MCF 10A (cell line): ENCODE results near the gene DPM3. TPM values are rescaled to one million over a fixed set of nuclear protein-coding genes. Genes with fewer than 3 reads are reported as not detected.

Experiments
- BruUV-seq: library from RNA; stranded (reverse); fragments of 400-500 nt; replicated peaks from 2 replicates; lab custom pipeline; 2021; lab: Mats Ljungman, UMichigan
- CTCF ChIA-PET: fragments of 300-600 bp; sonication (Branson Sonifier 250); formaldehyde crosslinking; extraction: SDS; loops from one replicate; lab custom pipeline; 2021; ENCODE audit warnings: antibody characterized with exemption, inconsistent platforms; lab: Yijun Ruan, JAX
- POLR2A ChIA-PET: fragments of 300-600, 350-650 bp; sonication (Branson Sonifier 250); formaldehyde crosslinking; extraction: SDS; loops from one replicate; lab custom pipeline; 2020; ENCODE audit warnings: antibody characterized with exemption, inconsistent platforms; lab: Yijun Ruan, JAX
- DNase-seq: peaks from one replicate; pipeline ENCODE4 v3.0.0-alpha.2; 2018; ENCODE audit not compliant: unreplicated experiment
- H3K27ac Mint-ChIP-seq: one replicate; pipeline ENCODE4 v1.8.0; 2022; ENCODE audit warnings: mild to moderate bottlenecking, low read depth, mixed read lengths; ENCODE audit not compliant: unreplicated experiment
- H3K27me3 Mint-ChIP-seq: one replicate; pipeline ENCODE4 v1.8.0; 2022; ENCODE audit warnings: mixed read lengths; ENCODE audit not compliant: insufficient read depth, unreplicated experiment
- H3K36me3 Mint-ChIP-seq: one replicate; pipeline ENCODE4 v1.8.0; 2022; ENCODE audit warnings: mild to moderate bottlenecking, moderate library complexity, mixed read lengths; ENCODE audit not compliant: insufficient read depth, unreplicated experiment
- H3K4me1 Mint-ChIP-seq: one replicate; pipeline ENCODE4 v1.8.0; 2022; ENCODE audit warnings: mixed read lengths; ENCODE audit not compliant: insufficient read depth, unreplicated experiment
- H3K4me3 Mint-ChIP-seq: one replicate; pipeline ENCODE4 v1.8.0; 2022; ENCODE audit warnings: mild to moderate bottlenecking, moderate library complexity, mixed read lengths; ENCODE audit not compliant: unreplicated experiment
- H3K9me3 Mint-ChIP-seq: one replicate; pipeline ENCODE4 v1.8.0; 2022; ENCODE audit warnings: mixed read lengths; ENCODE audit not compliant: unreplicated experiment
- intact Hi-C: fragments of 100-400 bp; cut with micrococcal nuclease; formaldehyde crosslinking; loops from 2 replicates; pipeline ENCODE4 v1.14.1; 2022
- total RNA-seq: library from RNA; stranded (reverse); gene quantifications from 2 replicates; pipeline ENCODE4 v1.2.3, GENCODE V29; 2022
- TF ChIP-seq, protein P1 (sequence below): fragments of 200-600 bp; IDR thresholded peaks from one replicate; pipeline ENCODE4 v1.8.0; 2022; ENCODE audit warnings: antibody characterized with exemption, mild to moderate bottlenecking; ENCODE audit not compliant: unreplicated experiment

The DPM3 gene
- total RNA-seq, 1 experiment from 2014 or later = 86.4 TPM

DNA sequence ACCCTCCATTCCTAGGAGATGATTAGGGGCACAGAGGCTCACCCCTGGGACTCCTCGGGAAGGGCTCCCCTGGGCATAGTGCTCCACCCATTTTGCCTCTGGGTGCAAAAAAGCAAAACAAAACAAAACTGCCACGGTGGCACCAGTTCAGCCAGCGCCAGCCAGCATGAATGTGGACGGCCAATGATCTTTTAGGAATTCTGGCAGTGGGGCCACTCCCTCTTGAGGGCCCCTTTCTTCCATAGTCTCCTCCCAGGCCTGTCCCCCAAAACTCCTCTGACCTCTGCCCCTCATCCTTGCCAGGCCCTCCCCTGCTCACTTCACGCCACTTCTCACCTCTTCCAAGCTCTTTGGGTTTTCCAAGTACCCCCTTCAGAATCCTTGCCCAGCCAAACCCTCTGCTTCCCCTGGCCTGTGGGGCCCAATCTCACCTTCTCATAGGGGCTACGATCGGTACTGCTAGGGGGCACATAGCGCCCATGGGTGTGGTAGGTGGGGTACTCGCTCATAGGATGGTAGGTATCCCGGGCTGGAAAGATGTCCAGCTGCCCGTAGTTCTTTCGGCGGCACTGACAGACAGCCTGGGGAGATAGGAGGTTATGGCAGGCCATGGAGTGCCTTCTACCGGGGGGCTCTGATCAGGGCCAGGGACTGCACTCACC lies 46.6 kb upstream of the DPM3 start:
- H3K9me3 Mint-ChIP-seq = no peaks in the 10 kb centered on the region
- H3K27me3 Mint-ChIP-seq = no peaks in the 10 kb centered on the region
- no TSS peak for BruUV-seq
- peaks cover 23% of the 10 kb centered on the region for H3K4me1 Mint-ChIP-seq
- POLR2A ChIA-PET = interaction anchor here (0.7 to 15.7 kb wide), 2 partner anchors 8 to 1220 kb away, joined by 3 to 215 read pairs; no protein-coding TSS in a partner anchor
- peak overlapping the region; percentile 47 for H3K4me3 Mint-ChIP-seq
- DNase-seq = no peak
- TF ChIP-seq, protein P1, sequence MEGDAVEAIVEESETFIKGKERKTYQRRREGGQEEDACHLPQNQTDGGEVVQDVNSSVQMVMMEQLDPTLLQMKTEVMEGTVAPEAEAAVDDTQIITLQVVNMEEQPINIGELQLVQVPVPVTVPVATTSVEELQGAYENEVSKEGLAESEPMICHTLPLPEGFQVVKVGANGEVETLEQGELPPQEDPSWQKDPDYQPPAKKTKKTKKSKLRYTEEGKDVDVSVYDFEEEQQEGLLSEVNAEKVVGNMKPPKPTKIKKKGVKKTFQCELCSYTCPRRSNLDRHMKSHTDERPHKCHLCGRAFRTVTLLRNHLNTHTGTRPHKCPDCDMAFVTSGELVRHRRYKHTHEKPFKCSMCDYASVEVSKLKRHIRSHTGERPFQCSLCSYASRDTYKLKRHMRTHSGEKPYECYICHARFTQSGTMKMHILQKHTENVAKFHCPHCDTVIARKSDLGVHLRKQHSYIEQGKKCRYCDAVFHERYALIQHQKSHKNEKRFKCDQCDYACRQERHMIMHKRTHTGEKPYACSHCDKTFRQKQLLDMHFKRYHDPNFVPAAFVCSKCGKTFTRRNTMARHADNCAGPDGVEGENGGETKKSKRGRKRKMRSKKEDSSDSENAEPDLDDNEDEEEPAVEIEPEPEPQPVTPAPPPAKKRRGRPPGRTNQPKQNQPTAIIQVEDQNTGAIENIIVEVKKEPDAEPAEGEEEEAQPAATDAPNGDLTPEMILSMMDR = no peak
- H3K27ac Mint-ChIP-seq = peak overlapping the region; percentile 81
- intact Hi-C loops = no loop called here
- H3K36me3 Mint-ChIP-seq = peaks cover 37% of the 10 kb centered on the region
- CTCF ChIA-PET = interaction anchor here (1.0 to 2.7 kb wide), 4 partner anchors 10 to 14 kb away, joined by 4 to 18 read pairs (median 8); partner anchors contain the start of gene KRTCAP2

DNA sequence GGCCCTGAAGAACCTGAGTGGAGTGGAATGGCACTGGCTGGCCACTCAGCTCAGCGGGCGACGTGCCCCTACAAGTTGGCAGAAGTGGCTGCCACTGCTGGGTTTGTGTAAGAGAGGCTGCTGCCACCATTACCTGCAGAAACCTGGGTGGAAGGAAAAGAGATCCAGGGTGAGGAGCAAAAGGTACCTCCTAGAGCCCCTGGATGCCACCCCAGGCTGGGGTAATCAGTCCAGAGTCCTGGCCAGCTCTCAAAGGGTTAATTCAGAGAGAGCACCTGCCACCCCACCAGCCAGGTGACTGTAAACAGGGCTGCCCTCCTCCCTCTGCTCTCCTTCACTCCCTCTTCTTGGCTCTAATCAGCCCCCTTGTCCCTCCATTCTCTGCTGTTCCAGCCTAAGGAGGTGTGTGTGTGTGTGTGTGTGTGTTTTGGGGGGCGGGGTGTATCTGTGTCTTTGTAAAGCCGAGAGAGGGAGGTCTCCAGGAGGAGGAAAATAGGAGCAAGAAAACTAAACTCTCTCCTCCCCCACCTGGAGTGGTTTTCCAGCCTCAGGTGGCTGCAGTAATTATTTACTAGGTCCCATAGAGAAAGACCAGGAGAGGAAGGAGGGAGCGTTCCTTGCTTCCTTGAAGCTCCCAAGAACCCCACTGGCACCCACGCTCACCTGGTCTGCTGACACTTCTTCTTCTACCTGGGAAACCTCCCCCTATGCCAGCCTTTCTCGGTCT lies 45.9 kb upstream of the DPM3 start:
- ChIA-PET CTCF (interaction anchor here (1.8 to 2.7 kb wide), 3 partner anchors 9 to 13 kb away, joined by 12 to 18 read pairs (median 15); partner anchors contain the start of gene KRTCAP2), POLR2A (interaction anchor here (0.7 to 15.7 kb wide), 2 partner anchors 9 to 1219 kb away, joined by 3 to 215 read pairs; no protein-coding TSS in a partner anchor)
- TF ChIP-seq, protein P1 = no peak
- H3K27me3 Mint-ChIP-seq = no peaks in the 10 kb centered on the region
- peak overlapping the region; percentile 51 for H3K27ac Mint-ChIP-seq
- DNase-seq = no peak
- no TSS peak for BruUV-seq
- intact Hi-C loops = no loop called here
- peaks cover 21% of the 10 kb centered on the region for H3K4me1 Mint-ChIP-seq
- H3K9me3 Mint-ChIP-seq = no peaks in the 10 kb centered on the region
- no peak overlapping the region for H3K4me3 Mint-ChIP-seq
- peaks cover 33% of the 10 kb centered on the region for H3K36me3 Mint-ChIP-seq

DNA sequence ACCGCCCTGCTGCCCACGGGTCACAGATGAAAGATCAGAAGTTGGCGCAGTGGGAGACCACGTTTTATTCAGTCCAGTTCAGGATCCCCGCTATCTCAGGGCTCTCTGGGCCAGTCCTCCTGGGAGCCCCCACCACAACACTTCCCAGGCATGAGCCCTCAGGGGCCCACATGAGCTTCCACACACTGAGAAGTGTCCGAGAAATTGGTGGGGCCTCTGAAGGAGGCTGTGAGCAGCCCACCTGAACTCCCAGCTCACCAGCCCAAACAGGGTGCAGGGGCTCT lies 45.4 kb upstream of the DPM3 start:
- Mint-ChIP-seq H3K27me3 (no peaks in the 10 kb centered on the region), H3K36me3 (peaks cover 33% of the 10 kb centered on the region), H3K4me3 (no peak overlapping the region), H3K9me3 (no peaks in the 10 kb centered on the region), H3K4me1 (peaks cover 21% of the 10 kb centered on the region), H3K27ac (no peak overlapping the region)
- CTCF ChIA-PET = interaction anchor here (0.6 to 2.7 kb wide), 5 partner anchors 8 to 48 kb away, joined by 4 to 18 read pairs (median 15); partner anchors contain the start of gene KRTCAP2
- DNase-seq = no peak
- TF ChIP-seq, protein P1 = no peak
- POLR2A ChIA-PET = interaction anchor here (1.5 to 15.7 kb wide), 2 partner anchors 9 to 21 kb away, joined by 4 to 215 read pairs; no protein-coding TSS in a partner anchor
- no TSS peak for BruUV-seq
- intact Hi-C loops = no loop called here
